GM19455 (cell line): Measurements from ENCODE around the gene ABCA4.

Source experiments
- ATAC-seq: cut with Tn5 transposase; IDR thresholded peaks from one replicate; pipeline ENCODE4 v1.9.1; 2021; ENCODE audit not compliant: unreplicated experiment

ABCA4 gene

GRCh38 chr1:94084547-94084946 lies 36.4 kb downstream of the ABCA4 start:
- ATAC-seq = no peak

GRCh38 chr1:94084085-94084484 lies 36.9 kb downstream of the ABCA4 start:
- ATAC-seq = no peak

GRCh38 chr1:94083681-94084080 lies 37.3 kb downstream of the ABCA4 start:
- ATAC-seq = no peak

GRCh38 chr1:94081566-94082344 lies 39.2 kb downstream of the ABCA4 start:
- no peak for ATAC-seq

- no peak for ATAC-seq
Observed at GRCh38 chr1:94079989-94080388, 41.0 kb downstream of the ABCA4 start.

GRCh38 chr1:94079080-94079940 lies 41.6 kb downstream of the ABCA4 start:
- no peak for ATAC-seq

GRCh38 chr1:94072840-94073522 lies 48.0 kb downstream of the ABCA4 start:
- no peak for ATAC-seq

GRCh38 chr1:94071976-94072375 lies 49.0 kb downstream of the ABCA4 start:
- ATAC-seq = no peak

GRCh38 chr1:94071391-94071790 lies 49.6 kb downstream of the ABCA4 start:
- no peak for ATAC-seq

- ATAC-seq = no peak
Observed at GRCh38 chr1:94070865-94071264, 50.1 kb downstream of the ABCA4 start.

GRCh38 chr1:94069919-94070285 lies 51.0 kb downstream of the ABCA4 start:
- no peak for ATAC-seq

GRCh38 chr1:94068999-94069918 lies 51.7 kb downstream of the ABCA4 start:
- ATAC-seq = no peak

- ATAC-seq = no peak
Observed at GRCh38 chr1:94068096-94068998, 52.6 kb downstream of the ABCA4 start.

GRCh38 chr1:94067196-94067595 lies 53.8 kb downstream of the ABCA4 start:
- ATAC-seq = no peak

GRCh38 chr1:94063379-94063778 lies 57.6 kb downstream of the ABCA4 start:
- ATAC-seq = no peak

GRCh38 chr1:94061513-94062443 lies 59.2 kb downstream of the ABCA4 start:
- ATAC-seq = no peak

GRCh38 chr1:94060720-94061119 lies 60.2 kb downstream of the ABCA4 start:
- no peak for ATAC-seq

- ATAC-seq = no peak
Observed at GRCh38 chr1:94058766-94059165, 62.2 kb downstream of the ABCA4 start.

- ATAC-seq = no peak
Observed at GRCh38 chr1:94056996-94057395, 64.0 kb downstream of the ABCA4 start.
